Measurements from ENCODE around the gene POLA2.

Gene POLA2

DNA sequence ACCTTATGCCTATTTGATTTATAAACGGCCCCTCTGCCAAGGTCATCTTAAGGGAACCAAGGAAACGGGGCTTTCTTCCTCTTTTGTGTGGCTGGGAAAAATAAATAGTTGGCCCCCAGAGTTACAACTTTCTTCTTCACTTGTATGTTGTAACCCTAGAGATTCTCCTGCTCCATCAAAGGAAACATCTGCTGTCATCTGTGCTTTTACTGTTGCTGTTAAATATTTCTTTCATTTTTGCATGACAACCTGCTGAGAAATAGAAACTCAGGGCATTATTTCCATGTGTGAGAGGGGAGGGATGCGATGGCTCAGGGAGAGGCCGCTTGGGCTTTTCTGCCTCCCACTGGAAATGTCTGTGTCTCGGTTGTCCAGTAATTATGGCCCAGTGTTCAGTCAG is 31.1 kb downstream of the POLA2 start:
- no peak for TF ChIP-seq POLR2AphosphoS5 (IDR thresholded peaks at IDR 0.05; ENCODE audit: low read depth, low read length)
- no peak for TF ChIP-seq TAF1 (IDR thresholded peaks at IDR 0.05; ENCODE audit: borderline replicate concordance, low read depth, low read length)
- TF ChIP-seq POLR2A (IDR thresholded peaks at IDR 0.05; ENCODE audit: low read depth, low read length) = no peak
- FAIRE-seq = no peak
- no peak for DNase-seq (ENCODE audit: insufficient read length)

DNA sequence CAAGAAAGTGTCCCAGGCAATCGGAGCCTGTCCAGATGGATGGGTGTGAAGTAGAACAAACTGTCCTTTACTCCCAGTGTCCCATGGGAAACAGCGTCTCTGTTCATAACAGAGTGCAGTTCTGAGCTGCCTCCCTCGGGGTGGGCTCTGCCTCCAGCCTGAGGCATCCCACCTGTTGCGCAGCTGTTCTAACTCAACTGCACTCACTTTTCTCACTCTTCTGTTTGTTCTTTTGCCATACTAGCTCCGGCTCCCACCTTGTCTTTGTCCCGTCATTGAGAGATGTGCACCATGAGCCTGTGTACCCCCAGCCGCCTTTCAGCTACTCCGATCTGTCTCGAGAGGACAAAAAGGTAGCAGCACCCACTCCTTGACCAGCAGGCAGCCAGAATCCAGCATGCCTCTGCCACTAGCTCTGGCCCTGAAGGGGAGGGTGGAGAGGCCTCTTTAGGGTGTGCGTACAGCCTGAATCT is 32.2 kb downstream of the POLA2 start:
- no peak for DNase-seq (ENCODE audit: insufficient read length)
- FAIRE-seq = no peak
- TF ChIP-seq TAF1 (IDR thresholded peaks at IDR 0.05; ENCODE audit: borderline replicate concordance, low read depth, low read length) (no peak), POLR2AphosphoS5 (IDR thresholded peaks at IDR 0.05; ENCODE audit: low read depth, low read length) (no peak), POLR2A (IDR thresholded peaks at IDR 0.05; ENCODE audit: low read depth, low read length) (no peak)

DNA sequence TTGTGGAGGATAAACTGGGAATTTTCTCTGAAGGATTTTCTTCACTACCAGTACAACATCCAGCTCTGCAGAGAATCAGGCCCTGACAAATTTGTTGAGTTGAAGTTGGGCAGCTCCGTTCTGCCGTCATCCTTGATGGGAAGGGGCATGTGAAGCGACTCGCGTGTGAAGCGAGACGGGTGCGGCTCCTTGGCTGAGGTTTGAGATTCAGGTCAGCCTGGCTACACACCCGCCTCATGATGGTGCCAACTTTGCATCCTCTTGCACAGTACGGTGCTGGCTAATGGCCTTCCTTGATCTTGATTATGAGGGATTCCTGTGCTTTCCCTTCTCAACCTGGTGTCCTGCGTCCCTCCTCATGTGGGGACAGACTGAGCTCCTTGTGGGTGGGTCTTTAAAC is 33.2 kb downstream of the POLA2 start:
- DNase-seq (ENCODE audit: insufficient read length) = no peak
- no peak for FAIRE-seq

DNA sequence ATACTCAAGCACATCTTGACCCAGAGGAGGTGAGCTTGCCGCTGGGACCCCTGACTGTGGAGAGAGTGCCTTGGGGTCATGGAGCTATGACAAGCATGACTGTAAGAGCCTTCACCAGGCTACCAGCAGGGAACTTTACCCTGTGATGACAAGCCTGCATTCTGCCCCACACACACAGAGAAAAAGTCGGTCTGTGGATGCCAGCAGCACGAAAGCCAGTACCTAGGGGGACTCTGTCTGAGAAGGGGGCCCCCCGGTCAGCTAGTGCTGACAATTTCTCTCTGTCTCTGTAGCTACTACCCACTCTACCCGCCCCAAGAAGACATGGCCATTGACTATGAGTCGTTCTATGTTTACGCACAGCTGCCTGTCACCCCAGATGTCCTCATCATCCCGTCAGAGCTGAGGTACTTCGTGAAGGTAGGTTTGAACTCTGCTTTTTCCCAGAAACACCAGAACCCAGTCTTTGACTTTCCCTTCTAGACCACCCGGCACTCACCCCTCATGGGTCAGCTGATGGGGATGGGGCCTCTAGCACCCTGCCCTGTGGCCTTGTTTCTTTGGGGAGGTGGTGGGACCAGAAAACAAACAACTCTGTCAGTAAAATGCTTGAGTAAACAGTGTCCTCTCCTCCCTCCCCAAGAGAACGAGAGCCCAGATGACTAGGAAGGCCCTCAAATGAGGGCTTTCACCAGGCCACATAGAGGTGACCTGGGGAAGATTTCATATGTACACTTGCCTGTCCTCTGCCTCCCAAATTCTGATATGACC is 34.0 kb downstream of the POLA2 start:
- FAIRE-seq (no peak), DNase-seq (ENCODE audit: insufficient read length) (no peak)
- TF ChIP-seq TAF1 (IDR thresholded peaks at IDR 0.05; ENCODE audit: borderline replicate concordance, low read depth, low read length) (no peak), POLR2A (IDR thresholded peaks at IDR 0.05; ENCODE audit: low read depth, low read length) (no peak), POLR2AphosphoS5 (IDR thresholded peaks at IDR 0.05; ENCODE audit: low read depth, low read length) (no peak)

More for the DNA sequence above, 33.2 kb downstream of the POLA2 start:
- no peak for TF ChIP-seq POLR2AphosphoS5 (IDR thresholded peaks at IDR 0.05; ENCODE audit: low read depth, low read length)
- no peak for TF ChIP-seq POLR2A (IDR thresholded peaks at IDR 0.05; ENCODE audit: low read depth, low read length)
- TF ChIP-seq TAF1 (IDR thresholded peaks at IDR 0.05; ENCODE audit: borderline replicate concordance, low read depth, low read length) = no peak

DNA sequence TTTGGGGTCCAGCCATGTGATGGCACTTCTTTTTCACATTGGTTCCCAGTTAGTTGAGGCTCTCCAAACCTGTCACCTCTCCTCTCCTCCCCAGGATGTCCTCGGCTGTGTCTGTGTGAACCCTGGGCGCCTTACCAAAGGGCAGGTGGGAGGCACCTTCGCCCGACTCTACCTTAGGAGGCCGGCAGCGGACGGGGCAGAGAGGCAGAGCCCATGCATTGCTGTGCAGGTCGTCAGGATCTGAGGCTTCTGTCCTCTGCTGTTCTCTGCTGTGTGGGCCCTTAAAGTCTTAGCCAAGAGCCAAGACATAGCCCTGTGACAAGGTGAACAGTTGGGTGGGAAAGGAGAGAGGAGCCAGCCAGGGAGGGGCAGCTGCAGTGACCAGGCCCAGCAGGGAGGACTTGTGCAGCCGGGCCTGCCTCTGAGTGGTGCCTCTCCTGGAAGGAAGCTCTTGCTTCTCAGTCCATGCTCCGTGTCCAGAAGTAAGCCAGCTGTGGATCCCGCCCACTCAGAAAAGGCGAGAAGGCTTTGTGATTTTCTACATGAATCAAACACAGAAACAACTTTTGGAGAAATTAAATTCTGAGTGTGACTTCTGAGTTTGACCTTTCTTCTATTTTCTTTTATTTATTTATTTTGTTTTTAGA is 35.4 kb downstream of the POLA2 start:
- TF ChIP-seq POLR2A (IDR thresholded peaks at IDR 0.05; ENCODE audit: low read depth, low read length) = no peak
- no peak for TF ChIP-seq TAF1 (IDR thresholded peaks at IDR 0.05; ENCODE audit: borderline replicate concordance, low read depth, low read length)
- FAIRE-seq = no peak
- no peak for DNase-seq (ENCODE audit: insufficient read length)

DNA sequence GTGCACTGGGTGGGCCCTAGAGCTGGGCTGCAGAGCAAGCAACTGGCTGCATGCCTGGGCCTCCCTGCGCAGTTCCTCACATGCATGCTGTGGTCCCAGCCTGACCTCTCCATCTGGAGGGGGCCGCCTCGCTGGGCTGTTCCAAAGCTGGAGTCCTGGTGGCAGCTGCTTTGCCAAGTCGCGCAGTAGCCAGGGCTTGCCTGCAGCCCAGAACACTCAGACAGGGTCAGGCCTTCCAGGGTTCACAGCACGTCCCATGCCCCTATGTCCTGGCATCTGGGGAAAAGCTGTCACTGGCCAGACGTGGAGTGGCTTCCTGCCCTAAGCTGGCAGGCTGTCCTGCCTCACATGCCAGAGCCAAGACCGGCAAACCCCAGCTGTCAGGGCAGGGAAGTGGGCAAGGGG is 36.4 kb downstream of the POLA2 start:
- no peak for DNase-seq (ENCODE audit: insufficient read length)
- TF ChIP-seq POLR2A (IDR thresholded peaks at IDR 0.05; ENCODE audit: low read depth, low read length) (no peak), TAF1 (IDR thresholded peaks at IDR 0.05; ENCODE audit: borderline replicate concordance, low read depth, low read length) (no peak), POLR2AphosphoS5 (IDR thresholded peaks at IDR 0.05; ENCODE audit: low read depth, low read length) (no peak)
- no peak for FAIRE-seq

DNA sequence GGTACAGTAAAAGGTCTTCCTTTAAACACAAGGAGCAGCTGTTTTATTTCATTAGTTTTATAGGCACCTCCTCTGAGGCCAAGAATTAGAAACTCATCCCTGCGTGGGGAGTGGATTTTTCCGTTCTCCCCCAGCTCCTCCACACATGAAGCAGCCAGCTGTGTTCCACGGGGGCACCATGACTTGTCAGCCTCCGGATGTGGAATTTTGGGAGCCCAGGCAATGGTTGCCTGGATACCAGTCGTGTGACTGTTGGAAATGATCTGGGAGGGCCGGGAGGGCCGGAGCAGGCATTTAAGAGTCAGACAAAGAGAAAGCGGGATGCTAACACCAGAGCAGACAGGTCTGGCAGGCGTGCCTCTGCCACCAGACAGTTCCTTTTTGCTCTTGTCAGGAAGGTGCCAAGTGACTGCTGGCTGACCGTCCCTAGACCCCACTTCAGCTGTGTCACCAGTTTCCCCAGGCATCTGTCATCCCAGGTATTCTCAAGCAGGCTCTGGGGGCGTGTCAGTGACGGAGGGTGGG is 37.0 kb downstream of the POLA2 start:
- no peak for DNase-seq (ENCODE audit: insufficient read length)
- no peak for TF ChIP-seq TAF1 (IDR thresholded peaks at IDR 0.05; ENCODE audit: borderline replicate concordance, low read depth, low read length)
- no peak for TF ChIP-seq POLR2AphosphoS5 (IDR thresholded peaks at IDR 0.05; ENCODE audit: low read depth, low read length)
- TF ChIP-seq POLR2A (IDR thresholded peaks at IDR 0.05; ENCODE audit: low read depth, low read length) = no peak
- FAIRE-seq = no peak

DNA sequence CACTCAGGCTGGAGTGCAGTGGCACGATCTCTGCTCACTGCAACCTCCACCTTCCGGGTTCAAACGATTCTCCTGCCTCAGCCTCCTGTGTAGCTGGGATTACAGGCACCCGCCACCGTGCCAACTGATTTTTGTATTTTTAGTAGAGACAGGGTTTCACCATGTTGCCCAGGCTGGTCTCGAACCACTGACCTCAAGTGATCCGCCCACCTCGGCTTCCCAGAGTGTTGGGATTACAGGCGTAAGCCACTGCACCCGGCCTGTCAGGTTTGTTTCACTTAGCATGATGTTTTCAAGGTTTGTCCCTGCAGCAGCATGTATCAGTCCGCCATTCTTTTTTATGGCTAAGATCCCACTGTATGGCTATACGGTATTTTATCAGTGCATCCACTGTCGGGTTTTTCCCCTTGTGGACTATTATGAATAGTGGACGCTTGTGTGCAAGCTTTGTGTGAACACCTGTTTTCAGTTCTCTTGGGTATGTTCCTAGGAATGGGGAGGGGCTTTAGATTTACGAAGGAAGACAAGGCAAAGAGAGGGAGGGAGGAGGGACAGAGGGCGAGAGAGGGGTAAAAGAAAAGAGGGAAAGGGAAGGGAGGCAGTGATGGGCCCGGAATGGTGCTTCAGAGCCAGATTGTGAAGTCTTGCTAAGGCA is 39.0 kb downstream of the POLA2 start:
- FAIRE-seq (no peak), DNase-seq (ENCODE audit: insufficient read length) (no peak)
- TF ChIP-seq POLR2A (IDR thresholded peaks at IDR 0.05; ENCODE audit: low read depth, low read length) (no peak), POLR2AphosphoS5 (IDR thresholded peaks at IDR 0.05; ENCODE audit: low read depth, low read length) (no peak), TAF1 (IDR thresholded peaks at IDR 0.05; ENCODE audit: borderline replicate concordance, low read depth, low read length) (no peak)

DNA sequence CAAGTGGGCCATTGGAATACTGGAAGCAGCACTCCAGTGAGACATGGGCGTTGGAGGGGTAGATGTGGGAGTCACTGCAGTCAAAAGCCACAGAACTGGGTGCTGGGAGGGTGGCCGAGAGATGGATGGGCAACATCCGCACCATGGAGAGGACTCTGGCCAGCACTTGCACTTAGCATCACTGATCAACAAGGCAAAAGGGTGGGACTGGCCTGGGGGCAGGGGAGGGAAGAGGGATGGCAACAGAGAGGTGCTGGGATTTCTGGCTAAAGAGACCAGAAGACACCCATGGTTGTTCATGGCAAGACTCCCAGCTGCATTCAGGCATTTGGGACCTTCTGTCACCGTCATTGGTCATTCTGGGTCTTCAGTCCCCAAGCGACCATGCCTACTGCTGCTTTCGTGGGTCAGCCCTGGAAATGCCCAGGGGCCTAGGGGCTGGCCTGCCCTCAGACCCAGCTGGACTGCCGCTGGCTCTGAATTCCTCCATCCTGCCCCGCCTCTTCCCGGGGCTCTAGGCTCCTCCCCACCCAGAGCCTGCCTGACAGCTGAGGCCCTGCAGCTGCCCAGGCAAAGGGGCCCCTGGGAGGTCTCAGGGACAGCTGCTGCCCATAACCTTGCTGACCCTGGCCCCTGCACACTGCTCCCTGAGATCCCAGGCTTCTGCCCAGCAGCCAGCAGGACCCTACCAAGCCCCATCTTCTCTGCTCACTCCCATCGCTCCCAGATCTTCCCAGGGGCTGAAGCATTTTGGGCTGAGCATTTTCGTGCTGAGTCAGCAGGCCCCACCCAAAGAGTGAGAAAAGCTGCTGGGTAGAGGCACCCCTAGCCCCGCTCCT is 39.9 kb downstream of the POLA2 start:
- TF ChIP-seq TAF1 (IDR thresholded peaks at IDR 0.05; ENCODE audit: borderline replicate concordance, low read depth, low read length) (no peak), POLR2AphosphoS5 (IDR thresholded peaks at IDR 0.05; ENCODE audit: low read depth, low read length) (no peak), POLR2A (IDR thresholded peaks at IDR 0.05; ENCODE audit: low read depth, low read length) (no peak)
- no peak for DNase-seq (ENCODE audit: insufficient read length)
- no peak for FAIRE-seq

DNA sequence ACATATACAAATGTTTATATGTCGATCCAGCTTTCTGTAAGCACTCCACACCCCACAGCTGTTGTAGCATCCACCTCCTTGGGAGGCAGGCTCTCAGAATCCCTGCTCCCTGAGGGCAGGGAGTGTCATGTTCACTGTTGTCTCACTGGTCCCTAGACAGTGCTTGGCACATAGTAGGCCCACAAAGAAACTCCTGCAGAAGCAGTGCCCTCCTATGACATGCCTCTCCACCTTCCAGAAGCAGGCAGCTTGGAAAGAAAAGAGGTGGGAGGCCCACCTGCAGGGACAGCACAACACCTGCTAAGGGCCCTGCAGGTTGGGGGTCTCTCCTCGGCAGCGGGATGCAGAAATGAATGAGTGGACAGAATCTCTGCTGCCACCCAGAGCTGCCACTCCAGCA is 41.8 kb downstream of the POLA2 start:
- FAIRE-seq = no peak

DNA sequence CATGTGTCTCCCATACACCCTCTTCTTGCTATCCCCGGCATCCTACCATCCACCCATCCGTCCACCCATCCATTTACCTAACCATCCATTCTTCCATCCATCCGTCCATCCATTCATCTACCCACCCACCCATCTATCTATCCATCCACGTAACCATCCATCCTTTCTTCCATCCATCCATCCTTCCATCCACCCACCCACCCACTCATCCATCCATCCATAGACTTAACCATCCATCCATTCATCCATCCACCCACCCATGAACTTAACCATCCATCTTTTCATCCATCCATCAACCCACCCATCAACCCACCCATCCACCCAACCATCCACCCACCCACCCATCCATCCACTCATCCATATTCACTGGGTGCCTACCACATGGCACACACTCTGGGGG is 42.3 kb downstream of the POLA2 start:
- TF ChIP-seq POLR2AphosphoS5 (IDR thresholded peaks at IDR 0.05; ENCODE audit: low read depth, low read length) (no peak), TAF1 (IDR thresholded peaks at IDR 0.05; ENCODE audit: borderline replicate concordance, low read depth, low read length) (no peak), POLR2A (IDR thresholded peaks at IDR 0.05; ENCODE audit: low read depth, low read length) (no peak)
- DNase-seq (ENCODE audit: insufficient read length) (no peak), FAIRE-seq (peak; percentile 9)

More for the DNA sequence above, 41.8 kb downstream of the POLA2 start:
- no peak for TF ChIP-seq POLR2AphosphoS5 (IDR thresholded peaks at IDR 0.05; ENCODE audit: low read depth, low read length)
- DNase-seq (ENCODE audit: insufficient read length) = no peak
